GM19455 (cell line): ENCODE data around the gene CPLX3.

Experiments used
- ATAC-seq: cut with Tn5 transposase; IDR thresholded peaks from one replicate; pipeline ENCODE4 v1.9.1; 2021; ENCODE audit not compliant: unreplicated experiment

Gene CPLX3

DNA sequence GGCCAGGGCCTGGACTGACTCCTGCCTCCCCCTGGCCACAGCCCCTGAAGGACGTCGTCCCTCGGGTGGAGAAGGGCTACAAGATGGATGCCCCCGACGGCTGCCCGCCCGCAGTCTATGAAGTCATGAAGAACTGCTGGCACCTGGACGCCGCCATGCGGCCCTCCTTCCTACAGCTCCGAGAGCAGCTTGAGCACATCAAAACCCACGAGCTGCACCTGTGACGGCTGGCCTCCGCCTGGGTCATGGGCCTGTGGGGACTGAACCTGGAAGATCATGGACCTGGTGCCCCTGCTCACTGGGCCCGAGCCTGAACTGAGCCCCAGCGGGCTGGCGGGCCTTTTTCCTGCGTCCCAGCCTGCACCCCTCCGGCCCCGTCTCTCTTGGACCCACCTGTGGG is 24.1 kb upstream of the CPLX3 start:
- ATAC-seq, result no peak

GRCh38 chr15:74802862-74803447 is 23.5 kb upstream of the CPLX3 start:
- no peak for ATAC-seq

DNA sequence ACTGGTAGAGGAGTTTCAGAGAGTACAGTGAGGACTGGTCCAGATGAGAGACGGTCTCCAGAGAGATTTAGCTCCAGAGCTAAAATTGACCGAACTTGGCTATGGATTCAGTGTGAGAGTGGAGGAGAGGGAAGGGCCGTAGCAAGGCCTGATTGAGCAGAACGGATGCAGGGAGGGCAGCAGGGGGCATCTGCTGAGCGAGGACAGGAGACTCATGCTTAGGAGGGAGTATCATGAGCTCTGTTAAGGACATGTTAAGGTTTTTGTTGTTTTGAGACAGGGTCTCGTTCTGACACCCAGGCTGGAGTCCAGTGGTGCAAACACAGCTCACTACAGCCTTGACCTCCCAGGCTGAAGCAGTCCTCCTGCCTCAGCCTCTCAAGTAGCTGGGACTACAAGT is 21.5 kb upstream of the CPLX3 start:
- no peak for ATAC-seq

DNA sequence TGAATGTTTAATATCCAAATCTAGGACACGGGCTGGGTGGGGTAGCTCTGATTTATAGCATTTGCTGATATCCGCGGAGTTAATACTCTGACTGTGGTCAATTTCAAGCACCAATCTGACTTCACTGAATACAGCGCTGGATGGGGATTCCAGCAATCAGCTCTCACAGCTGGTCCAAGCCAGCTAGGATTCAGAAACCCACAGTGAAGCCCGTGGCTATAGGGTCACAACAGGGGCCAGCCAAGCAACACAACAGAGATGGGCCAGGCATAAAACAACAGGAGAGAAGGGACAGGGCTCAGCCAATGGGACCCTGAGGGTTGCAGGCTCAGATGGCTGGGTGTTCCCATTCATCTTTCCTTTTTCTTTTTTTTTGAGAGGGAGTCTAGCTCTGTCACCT is 19.1 kb upstream of the CPLX3 start:
- no peak for ATAC-seq

DNA sequence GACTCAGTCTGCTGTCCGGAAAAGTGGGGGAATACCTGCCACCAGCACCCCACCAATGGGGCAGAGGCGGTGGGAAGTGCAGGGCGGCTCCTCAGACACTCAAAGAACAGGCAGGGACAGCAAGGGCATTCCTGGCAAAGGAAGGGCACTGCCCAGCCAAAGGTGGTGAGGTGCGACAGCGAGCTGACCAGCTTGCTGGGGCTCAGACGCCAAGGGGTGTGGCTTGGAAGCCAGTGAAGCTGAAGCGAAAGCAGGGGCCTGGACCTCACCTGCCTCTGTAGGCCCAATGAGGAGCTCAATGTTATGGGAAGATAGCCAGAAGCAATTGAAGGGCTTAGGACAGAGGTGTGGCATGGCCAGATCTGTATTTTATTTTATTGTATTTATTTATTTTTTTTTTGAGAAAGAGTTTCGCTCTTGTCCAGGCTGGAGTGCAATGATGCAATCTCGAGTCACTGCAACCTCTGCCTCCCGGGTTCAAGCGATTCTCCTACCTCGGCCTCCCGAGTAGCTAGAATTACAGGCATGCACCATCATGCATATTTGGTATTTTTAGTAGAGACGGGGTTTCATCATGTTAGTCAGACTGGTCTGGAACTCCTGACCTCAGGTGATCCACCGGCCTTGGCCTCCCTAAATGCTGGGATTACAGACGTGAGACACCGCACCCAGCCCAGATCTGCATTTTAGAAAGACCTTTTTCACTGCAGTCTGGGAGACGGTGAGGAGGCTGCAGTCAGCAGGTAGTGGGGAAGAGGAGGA is 18.2 kb upstream of the CPLX3 start:
- no peak for ATAC-seq

DNA sequence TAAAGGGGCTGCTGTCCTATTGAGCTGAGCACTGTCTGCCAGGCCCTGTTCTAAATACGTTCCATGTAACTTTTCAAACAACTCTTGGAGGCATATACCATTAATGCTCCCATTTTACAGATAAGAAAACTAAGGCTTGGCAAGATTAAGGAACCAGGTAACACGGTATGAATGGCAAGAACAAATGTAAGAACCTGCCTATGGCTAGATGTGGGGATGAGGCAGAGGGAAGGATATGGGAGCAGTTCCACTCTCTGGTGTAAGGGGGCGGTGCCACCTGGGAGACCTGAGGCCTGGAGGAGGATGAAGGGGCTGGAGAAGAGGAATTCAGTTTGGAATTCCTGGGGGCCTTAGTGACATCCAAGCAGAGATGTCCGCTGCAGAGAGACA is 17.6 kb upstream of the CPLX3 start:
- ATAC-seq, result no peak

GRCh38 chr15:74809242-74809641 is 17.2 kb upstream of the CPLX3 start:
- ATAC-seq, result no peak

- no peak for ATAC-seq
These were observed 16.5 kb upstream of the CPLX3 start for GRCh38 chr15:74809956-74810355.

- no peak for ATAC-seq
These were observed 13.9 kb upstream of the CPLX3 start, which contains the start of gene LMAN1L for GRCh38 chr15:74812533-74812932. Gene LMAN1L, plus strand, starts transcription at chr15:74812835. Its CDS starts 20 bp downstream, at chr15:74812855.

DNA sequence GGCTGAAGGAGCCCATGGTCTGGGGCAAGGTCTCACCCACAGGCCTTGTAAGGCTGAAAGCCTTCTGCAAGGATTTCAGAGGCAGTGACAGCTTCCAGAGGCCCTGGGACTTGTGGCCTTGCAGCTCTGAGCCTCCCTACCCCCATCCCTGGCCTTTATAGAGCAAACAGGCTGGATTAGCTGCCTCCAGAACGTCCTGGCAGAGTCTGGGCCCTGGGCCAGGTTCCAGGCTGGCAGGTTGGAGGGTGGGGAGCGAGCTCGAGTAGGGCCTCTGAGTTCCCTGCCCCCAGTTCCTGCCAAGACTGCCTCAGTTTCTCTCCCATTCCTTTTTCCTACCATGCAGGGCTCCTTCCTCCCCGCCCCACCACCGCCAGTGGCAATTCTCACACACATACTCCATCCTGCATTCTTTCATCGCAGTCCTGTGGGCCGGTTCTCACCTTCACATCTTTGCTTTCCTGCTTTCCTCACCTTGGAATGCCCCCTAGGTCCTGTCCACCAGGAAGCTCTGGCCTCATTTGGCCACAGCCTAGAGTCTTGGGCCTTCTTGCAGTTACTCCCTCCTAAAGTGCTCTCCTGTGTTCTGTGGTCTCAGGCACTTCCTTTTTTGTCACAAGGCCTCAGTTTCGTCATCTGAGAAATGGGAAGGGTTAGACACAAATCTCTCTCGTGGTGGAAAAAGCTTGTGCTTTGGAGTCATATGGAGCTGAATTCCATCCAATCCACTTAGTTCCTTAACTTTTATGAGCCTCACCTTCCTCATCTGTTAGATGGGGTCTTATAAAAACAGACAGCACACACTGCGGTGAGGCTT is 11.1 kb upstream of the CPLX3 start:
- no peak for ATAC-seq

GRCh38 chr15:74815961-74816360 is 10.5 kb upstream of the CPLX3 start:
- ATAC-seq, result no peak

GRCh38 chr15:74816624-74817369 is 9.6 kb upstream of the CPLX3 start:
- ATAC-seq, result no peak

DNA sequence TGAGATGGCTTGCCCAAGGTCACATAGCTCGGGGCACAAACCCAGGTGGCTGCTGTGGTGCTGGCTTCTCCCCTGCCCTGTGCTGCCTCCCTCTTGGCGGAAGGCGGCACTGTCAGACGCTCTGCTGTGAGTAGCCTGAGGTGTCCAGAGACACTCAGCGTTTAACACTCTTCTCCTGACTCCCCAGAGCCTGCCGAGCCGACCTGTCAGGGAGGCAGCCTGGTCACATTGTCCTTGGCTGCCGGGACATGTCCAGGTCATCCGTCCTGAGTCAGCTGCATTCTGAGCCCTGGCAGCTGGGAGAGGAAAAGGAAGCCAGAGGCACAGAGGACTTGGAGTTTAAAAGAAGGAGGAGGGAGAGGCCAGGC is 9.1 kb upstream of the CPLX3 start:
- ATAC-seq, result no peak

GRCh38 chr15:74820056-74820455 is 6.4 kb upstream of the CPLX3 start:
- ATAC-seq, result no peak

DNA sequence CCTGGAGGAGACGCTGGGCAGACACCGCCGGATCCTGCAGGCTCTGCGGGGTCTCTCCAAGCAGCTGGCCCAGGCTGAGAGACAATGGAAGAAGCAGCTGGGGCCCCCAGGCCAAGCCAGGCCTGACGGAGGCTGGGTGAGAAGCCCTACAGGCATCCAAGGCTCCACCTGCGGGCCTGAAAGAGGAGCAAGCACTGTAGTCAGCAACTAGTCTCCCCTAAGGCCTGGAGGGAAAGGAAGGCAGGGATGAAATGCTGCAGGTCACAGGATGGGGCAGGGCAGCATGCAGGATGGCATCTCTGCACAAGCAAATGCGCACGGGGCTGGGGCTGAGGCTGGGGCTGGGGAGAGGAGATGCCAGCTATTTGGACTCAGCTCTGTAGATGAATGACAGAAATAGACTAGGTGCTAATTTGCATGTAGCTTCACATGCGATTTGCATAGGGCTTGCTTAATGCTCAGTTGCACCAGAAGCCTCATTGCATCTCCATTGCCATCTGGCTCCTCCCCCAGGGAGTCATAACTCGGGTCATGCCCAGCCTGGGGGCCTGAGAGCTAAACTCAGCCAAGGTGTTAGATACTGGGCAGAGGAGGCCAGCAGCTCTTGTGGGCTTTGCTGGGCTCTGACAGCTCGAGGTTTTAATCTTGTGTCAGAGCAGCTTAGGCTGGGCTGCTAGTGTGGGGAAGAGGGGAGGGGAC is 5.2 kb upstream of the CPLX3 start:
- ATAC-seq, result no peak

- ATAC-seq, result no peak
These were observed 4.7 kb upstream of the CPLX3 start for GRCh38 chr15:74821790-74822158.

GRCh38 chr15:74822233-74822632 is 4.2 kb upstream of the CPLX3 start:
- no peak for ATAC-seq

DNA sequence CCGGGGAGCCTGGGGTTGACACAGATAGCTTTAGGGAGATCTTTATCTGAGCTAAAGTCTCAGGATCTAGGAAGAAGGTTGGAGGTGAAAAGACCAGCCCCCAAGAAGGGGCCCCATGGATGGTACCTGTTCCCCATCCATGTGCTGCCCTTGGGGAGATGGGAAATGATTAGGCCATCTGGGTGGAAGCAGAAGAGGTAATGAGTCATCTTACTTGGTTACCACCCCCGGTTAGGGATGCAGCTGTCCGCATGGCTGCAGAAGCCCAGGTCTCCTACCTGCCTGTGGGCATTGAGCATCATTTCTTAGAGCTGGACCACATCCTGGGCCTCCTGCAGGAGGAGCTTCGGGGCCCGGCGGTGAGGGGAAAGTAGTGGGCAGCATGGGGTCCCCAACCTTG is 3.1 kb upstream of the CPLX3 start:
- ATAC-seq, result no peak

GRCh38 chr15:74824976-74825375 is 1.5 kb upstream of the CPLX3 start:
- ATAC-seq, result no peak

- no peak for ATAC-seq
These were observed 561 bp upstream of the CPLX3 start for GRCh38 chr15:74825866-74826265.

- no peak for ATAC-seq
These were observed 494 bp downstream of the CPLX3 start for GRCh38 chr15:74826921-74827320.
